GM21576 (cell line): ENCODE measurements around the gene IGF1R.

ENCODE experiments used
- ATAC-seq: cut with Tn5 transposase; IDR thresholded peaks from one replicate; pipeline ENCODE4 v1.9.1; 2021; ENCODE audit warnings: mild to moderate bottlenecking, moderate library complexity; ENCODE audit not compliant: unreplicated experiment

The IGF1R gene

GRCh38 chr15:98724048-98724447, 75.7 kb downstream of the IGF1R start:
- ATAC-seq = no peak

GRCh38 chr15:98724494-98724893, 76.2 kb downstream of the IGF1R start:
- no peak for ATAC-seq

- no peak for ATAC-seq
Observed at GRCh38 chr15:98725874-98726273, 77.5 kb downstream of the IGF1R start.

- no peak for ATAC-seq
Observed at GRCh38 chr15:98727115-98728040, 79.0 kb downstream of the IGF1R start.

GRCh38 chr15:98728082-98728810, 79.9 kb downstream of the IGF1R start:
- no peak for ATAC-seq

- no peak for ATAC-seq
Observed at GRCh38 chr15:98728811-98729160, 80.4 kb downstream of the IGF1R start.

- ATAC-seq = no peak
Observed at GRCh38 chr15:98729446-98730042, 81.2 kb downstream of the IGF1R start.

GRCh38 chr15:98730860-98731711, 82.7 kb downstream of the IGF1R start:
- ATAC-seq = no peak

- no peak for ATAC-seq
Observed at GRCh38 chr15:98731712-98732450, 83.5 kb downstream of the IGF1R start.

GRCh38 chr15:98733098-98733497, 84.8 kb downstream of the IGF1R start:
- ATAC-seq = no peak

- ATAC-seq = no peak
Observed at GRCh38 chr15:98734466-98735199, 86.3 kb downstream of the IGF1R start.

GRCh38 chr15:98735304-98735703, 87.0 kb downstream of the IGF1R start:
- no peak for ATAC-seq

GRCh38 chr15:98735895-98736617, 87.7 kb downstream of the IGF1R start:
- ATAC-seq = no peak

- no peak for ATAC-seq
Observed at GRCh38 chr15:98737159-98737558, 88.8 kb downstream of the IGF1R start.

- ATAC-seq = no peak
Observed at GRCh38 chr15:98737721-98738120, 89.4 kb downstream of the IGF1R start.

- ATAC-seq = no peak
Observed at GRCh38 chr15:98738689-98739401, 90.5 kb downstream of the IGF1R start.

GRCh38 chr15:98740295-98740694, 92.0 kb downstream of the IGF1R start:
- no peak for ATAC-seq

- no peak for ATAC-seq
Observed at GRCh38 chr15:98740963-98741362, 92.6 kb downstream of the IGF1R start.
